ENCODE data around the gene MXRA7.
"Not testable (repeated sequence)": the region's sequence is repeated elsewhere in the genome, so short reads cannot be mapped to it uniquely, and the experiment has no call there.

Gene MXRA7

DNA sequence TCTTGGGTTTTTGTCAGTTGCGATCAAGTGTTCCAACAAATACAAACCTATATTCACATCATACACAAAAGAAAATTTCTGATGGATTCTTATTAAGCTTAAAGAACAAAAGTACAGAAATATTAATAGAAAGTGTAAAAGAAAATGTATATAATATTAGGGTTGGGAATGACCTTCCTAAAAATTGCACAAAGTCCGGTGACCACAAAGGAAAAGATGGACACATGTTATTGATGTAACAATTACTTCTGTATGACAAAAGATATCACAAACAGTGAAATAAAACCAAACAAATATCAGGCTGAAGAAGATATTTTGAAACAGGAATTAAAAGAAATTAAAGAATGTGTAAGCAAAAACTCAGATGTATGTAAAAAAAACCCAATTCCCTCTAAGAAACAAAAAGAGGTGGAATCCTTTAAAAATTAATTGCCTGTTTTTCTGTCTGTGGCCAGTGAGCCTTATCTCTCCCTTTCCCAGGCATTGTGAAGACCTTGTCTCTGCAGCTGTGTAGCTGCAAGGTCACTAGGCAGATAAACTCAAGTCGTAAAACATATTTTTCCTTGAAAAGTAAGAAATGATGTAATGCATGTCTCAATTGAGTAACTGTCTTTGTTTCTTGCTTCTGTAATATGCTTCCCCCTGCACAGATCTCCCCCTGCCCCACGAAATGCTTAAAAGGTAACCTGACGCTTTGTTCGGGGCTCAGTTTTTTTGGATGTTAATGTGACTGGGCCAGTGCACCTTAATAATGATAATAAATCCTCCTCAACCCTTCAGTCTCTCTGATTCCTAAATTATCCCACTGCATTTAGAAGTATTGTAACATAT is 70.0 kb downstream of the MXRA7 start:
- DNase-seq: no peak

DNA sequence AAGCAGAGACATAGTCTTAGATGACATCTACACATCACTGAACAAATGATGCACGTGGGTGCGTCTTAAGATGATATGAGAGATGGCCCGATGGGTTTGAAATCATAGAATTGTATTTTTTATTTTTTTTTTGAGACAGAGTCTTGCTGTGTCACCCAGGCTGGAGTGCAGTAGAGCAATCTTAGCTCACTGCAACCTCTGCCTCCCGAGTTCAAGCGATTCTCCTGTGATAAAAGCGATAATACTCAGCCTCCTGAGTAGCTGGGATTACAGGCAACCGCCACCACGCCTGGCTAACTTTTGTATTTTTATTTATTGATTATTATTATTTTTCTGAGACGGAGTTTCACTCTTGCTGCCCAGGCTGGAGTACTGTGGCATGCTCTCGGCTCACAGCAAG is 72.5 kb downstream of the MXRA7 start:
- no peak for DNase-seq

DNA sequence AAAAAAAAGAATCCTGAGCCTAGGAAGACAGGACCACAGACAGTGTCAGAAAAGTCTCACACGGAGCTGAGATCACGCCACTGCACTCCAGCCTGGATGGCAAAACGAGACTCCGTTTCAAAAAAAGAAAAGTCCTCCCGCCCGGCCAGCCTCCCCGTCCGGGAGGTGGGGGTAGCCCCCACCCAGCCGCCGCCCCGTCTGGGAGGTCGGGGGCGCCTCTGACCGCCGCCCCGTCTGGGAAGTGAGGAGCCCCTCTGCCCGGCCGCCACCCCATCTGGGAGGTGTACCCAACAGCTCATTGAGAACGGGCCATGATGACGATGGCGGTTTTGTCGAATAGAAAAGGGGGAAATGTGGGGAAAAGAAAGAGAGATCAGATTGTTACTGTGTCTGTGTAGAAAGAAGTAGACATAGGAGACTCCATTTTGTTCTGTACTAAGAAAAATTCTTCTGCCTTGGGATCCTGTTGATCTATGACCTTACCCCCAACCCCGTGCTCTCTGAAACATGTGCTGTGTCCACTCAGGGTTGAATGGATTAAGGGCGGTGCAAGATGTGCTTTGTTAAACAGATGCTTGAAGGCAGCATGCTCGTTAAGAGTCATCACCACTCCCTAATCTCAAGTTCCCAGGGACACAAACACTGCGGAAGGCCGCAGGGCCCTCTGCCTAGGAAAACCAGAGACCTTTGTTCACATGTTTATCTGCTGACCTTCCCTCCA is 74.1 kb downstream of the MXRA7 start:
- not testable (repeated sequence) for DNase-seq

DNA sequence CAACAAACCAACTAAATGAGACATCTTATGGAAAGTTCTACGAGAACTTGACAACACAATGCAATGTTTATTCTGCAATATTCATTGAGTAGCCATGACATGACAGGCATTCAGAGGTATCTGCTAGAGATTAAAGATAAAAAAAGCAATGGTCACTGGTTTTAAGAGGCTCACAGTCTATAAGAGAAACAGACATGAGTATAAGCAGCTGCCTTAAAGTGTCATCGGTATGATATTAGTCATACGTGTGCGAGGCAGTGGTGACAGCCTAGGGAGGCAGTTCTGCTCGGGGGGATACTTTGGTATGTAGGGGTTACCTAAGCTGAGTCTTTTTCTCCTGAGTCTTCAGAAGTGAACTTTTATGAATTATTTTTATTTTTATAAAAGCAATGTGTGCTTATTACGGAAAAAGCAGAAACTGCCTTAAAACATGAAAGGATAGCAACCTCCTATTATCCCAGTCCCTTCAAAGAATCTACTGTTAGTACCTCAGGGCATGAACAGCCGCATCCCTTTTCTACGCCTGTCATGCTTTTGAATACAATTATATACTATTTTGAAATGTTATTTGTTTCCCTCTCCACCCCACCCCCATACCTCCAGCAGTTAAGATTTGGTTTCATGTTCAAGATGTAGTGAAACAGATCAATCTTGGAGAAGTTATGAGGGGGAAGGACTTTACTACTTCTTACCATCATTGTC is 75.0 kb downstream of the MXRA7 start:
- DNase-seq: no peak

DNA sequence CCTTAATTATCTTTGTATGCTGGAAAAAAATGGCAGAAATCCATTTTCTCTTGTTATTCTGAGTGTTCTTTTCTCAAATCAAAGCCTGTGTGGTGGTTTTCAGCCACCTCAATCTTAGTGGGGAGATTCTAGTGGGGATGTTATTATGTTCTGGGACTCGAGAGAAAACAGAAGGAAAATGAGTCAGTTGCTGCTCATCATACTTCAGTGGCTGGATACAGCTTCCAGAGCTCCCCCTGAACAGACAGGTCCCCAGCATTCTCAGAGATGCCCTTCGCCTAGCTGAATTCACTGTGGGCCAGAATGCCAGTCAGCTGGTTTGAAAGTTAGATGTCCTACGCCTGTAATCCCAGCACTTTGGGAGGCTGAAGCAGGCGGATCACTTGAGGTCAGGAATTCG is 75.7 kb downstream of the MXRA7 start:
- no peak for DNase-seq

DNA sequence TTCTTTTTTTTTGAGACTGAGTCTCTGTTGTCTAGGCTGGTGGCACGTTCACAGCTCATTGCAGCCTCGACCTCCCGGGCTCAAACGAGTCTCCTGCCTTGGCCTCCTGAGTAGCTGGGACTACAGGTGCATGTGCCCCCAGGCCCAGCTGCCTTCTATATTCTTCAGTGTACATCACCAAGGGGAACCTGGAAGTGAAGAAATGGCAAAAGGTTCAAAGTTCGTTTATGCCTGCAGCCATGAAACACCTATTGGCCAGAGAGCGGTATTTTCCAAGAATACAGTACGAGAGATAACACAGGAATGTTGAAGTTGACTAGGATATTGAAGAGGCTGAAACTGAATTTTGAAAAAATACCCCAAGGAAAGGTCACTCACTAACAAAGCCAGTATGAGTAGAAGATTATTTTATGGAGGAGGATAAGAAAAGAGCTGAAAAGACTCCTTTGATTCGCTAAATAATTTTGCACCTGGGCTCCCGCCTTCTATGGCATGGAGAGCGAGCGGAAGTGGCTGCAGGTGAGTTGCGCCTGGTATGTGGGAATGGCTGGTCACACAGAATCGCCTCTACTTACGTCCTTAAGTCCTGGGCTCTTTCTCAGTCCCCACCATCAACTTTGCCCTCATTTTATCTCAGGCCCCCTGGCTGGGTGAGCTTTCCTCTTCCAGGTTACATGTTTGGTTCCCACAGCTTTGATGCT is 77.0 kb downstream of the MXRA7 start:
- no peak for DNase-seq

DNA sequence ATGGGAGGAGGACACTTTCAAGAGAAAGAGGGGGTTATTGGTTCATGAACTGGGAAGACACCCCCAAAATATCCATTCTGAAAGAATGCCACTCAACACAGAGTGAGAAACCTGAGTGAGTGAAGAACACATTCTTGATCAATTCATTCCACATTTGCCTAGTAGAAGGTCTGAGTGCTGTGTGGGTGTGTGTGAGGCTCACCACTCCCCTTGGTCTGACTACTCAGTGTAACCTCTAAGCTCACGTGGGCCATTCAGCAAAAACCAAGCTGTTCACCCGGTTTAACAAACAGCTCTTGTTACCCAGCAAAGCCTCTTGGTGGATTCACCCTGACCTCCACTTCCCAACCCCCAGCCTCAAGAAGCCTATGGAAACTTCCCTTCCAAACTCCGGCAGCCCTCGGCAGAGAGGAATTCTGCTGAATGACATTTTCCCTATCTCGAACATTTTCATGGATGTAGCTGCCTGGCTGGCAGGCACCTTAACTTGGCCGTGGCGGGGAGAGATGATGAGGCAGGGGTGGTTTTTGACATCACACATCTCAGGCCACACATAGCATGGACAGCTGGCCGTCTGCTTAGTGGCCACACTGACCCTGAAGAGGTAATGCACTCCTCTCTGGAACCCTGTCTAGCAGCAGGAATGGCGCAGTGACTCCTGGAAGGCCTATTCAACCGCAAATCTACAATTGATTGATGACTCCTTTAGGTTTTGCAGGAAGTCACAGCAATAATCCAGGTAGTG is 78.8 kb downstream of the MXRA7 start:
- no peak for DNase-seq

DNA sequence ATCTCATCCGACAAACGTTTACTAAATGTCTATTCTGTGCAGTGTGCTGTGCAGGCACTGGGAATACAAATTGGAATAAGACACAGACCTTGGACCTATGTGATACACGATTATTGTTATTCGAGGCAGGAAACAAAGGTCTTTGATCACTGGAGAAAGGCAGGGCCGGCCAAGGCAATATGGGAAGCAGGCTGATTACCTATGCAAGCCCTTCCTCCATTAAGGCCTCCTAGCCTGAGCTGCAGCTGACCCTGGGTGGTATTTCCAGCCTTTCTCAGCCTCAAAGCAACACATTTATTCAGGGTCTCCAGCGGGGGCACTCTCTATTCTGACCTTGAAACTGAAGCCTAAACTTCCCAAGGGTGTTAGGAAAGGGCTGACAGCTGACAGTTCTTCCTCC is 80.6 kb downstream of the MXRA7 start:
- no peak for DNase-seq

All from COR-L47 (cell line).